Chondrocyte (in vitro differentiated cells): ENCODE measurements around the gene TEX261. TPM values are rescaled to one million over a fixed set of nuclear protein-coding genes. Genes with fewer than 3 reads are reported as not detected.
"Not testable (repeated sequence)": the region's sequence is repeated elsewhere in the genome, so short reads cannot be mapped to it uniquely, and the experiment has no call there.

ENCODE experiments used
- DNase-seq: peaks from one replicate; pipeline ENCODE4 v3.0.0; 2021; ENCODE audit warnings: mixed read lengths, low spot score
- H3K27ac Mint-ChIP-seq: one replicate; pipeline ENCODE4 v1.8.0; 2021; ENCODE audit warnings: mild to moderate bottlenecking, moderate library complexity, mixed read lengths; ENCODE audit not compliant: unreplicated experiment
- H3K27me3 Mint-ChIP-seq: 2 replicates; pipeline ENCODE4 v1.8.0; 2021; ENCODE audit warnings: low read depth, mixed read lengths
- H3K36me3 Mint-ChIP-seq: 2 replicates; pipeline ENCODE4 v1.8.0; 2021; ENCODE audit warnings: low read depth, mixed read lengths
- H3K4me1 Mint-ChIP-seq: 2 replicates; pipeline ENCODE4 v1.8.0; 2021; ENCODE audit warnings: low read depth, mild to moderate bottlenecking, mixed read lengths
- H3K4me3 Mint-ChIP-seq: one replicate; pipeline ENCODE4 v1.8.0; 2021; ENCODE audit warnings: mild to moderate bottlenecking, moderate library complexity, mixed read lengths; ENCODE audit not compliant: unreplicated experiment
- H3K9me3 Mint-ChIP-seq: 2 replicates; pipeline ENCODE4 v1.8.0; 2021; ENCODE audit warnings: low read depth, mixed read lengths
- CTCF ChIP-seq: fragments of 200-600 bp; sonication (generic); IDR thresholded peaks from 2 replicates; pipeline ENCODE4 v1.5.0; 2021; ENCODE audit warnings: antibody characterized with exemption, mild to moderate bottlenecking, moderate library complexity
- long read RNA-seq: library from polyadenylated mRNA; stranded (forward); transcript quantifications from one replicate; pipeline ENCODE4 v2.0.0, GENCODE V29; 2021
- total RNA-seq: library from RNA; stranded (reverse); gene quantifications from 3 replicates; pipeline ENCODE4 v1.2.1, GENCODE V29; 2021

TEX261 gene
- total RNA-seq: 54.1 to 57.3 TPM (median 56.8 TPM) in 3 replicates
- long read RNA-seq, transcript TEX261-201 (6 exons, 3,441 nt): major isoform, 64 of 90 reads
- long read RNA-seq, partial matches to known transcripts: 1 of 90 reads
- long read RNA-seq, other reads (novel, unspliced or antisense): 21 of 90 reads

GRCh38 chr2:70994699-70995425, at the start of gene TEX261:
Gene TEX261, minus strand, starts transcription at chr2:70994873. Its CDS starts 116 bp downstream, at chr2:70994757.
- Mint-ChIP-seq H3K4me3 (peak within 1 kb of the TSS; percentile 96), H3K27me3 (peaks cover 2% of the 10 kb centered on the region), H3K36me3 (peaks cover 6% of the 10 kb centered on the region), H3K4me1 (peaks cover 26% of the 10 kb centered on the region), H3K27ac (peak within 1 kb of the TSS; percentile 63), H3K9me3 (no peaks in the 10 kb centered on the region)
- peak; percentile 77 for TF ChIP-seq CTCF
- peak; percentile 97 for DNase-seq

GRCh38 chr2:71043531-71044407, 49.1 kb upstream of the TEX261 start:
- H3K27me3 Mint-ChIP-seq: peaks cover 7% of the 10 kb centered on the region
- no peak overlapping the region for H3K4me3 Mint-ChIP-seq
- DNase-seq: no peak
- H3K9me3 Mint-ChIP-seq: no peaks in the 10 kb centered on the region
- no peak overlapping the region for H3K27ac Mint-ChIP-seq
- no peaks in the 10 kb centered on the region for H3K36me3 Mint-ChIP-seq
- TF ChIP-seq CTCF: no peak
- peaks cover 7% of the 10 kb centered on the region for H3K4me1 Mint-ChIP-seq

GRCh38 chr2:71042287-71042686, 47.6 kb upstream of the TEX261 start:
- Mint-ChIP-seq H3K36me3 (no peaks in the 10 kb centered on the region), H3K9me3 (no peaks in the 10 kb centered on the region), H3K4me3 (no peak overlapping the region), H3K4me1 (peaks cover under 1% of the 10 kb centered on the region), H3K27ac (no peak overlapping the region), H3K27me3 (peaks cover 18% of the 10 kb centered on the region)
- no peak for TF ChIP-seq CTCF
- no peak for DNase-seq

GRCh38 chr2:71036296-71036695, 41.6 kb upstream of the TEX261 start:
- not testable (repeated sequence) for H3K4me3 Mint-ChIP-seq, H3K9me3 Mint-ChIP-seq, H3K27ac Mint-ChIP-seq, DNase-seq, H3K36me3 Mint-ChIP-seq, H3K4me1 Mint-ChIP-seq
- H3K27me3 Mint-ChIP-seq: peaks cover 62% of the 10 kb centered on the region

- H3K27ac Mint-ChIP-seq, H3K4me3 Mint-ChIP-seq, H3K4me1 Mint-ChIP-seq, DNase-seq, H3K36me3 Mint-ChIP-seq, H3K9me3 Mint-ChIP-seq: not testable (repeated sequence)
- peaks cover 27% of the 10 kb centered on the region for H3K27me3 Mint-ChIP-seq
Observed at GRCh38 chr2:71023553-71024243, 29.0 kb upstream of the TEX261 start.

GRCh38 chr2:71021394-71021793, 26.7 kb upstream of the TEX261 start:
- not testable (repeated sequence) for H3K27ac Mint-ChIP-seq, DNase-seq, H3K36me3 Mint-ChIP-seq, H3K9me3 Mint-ChIP-seq, H3K4me3 Mint-ChIP-seq, H3K4me1 Mint-ChIP-seq
- H3K27me3 Mint-ChIP-seq: peaks cover 27% of the 10 kb centered on the region

- peaks cover 17% of the 10 kb centered on the region for H3K27me3 Mint-ChIP-seq
- H3K36me3 Mint-ChIP-seq, H3K27ac Mint-ChIP-seq, H3K4me3 Mint-ChIP-seq, H3K4me1 Mint-ChIP-seq, DNase-seq, H3K9me3 Mint-ChIP-seq: not testable (repeated sequence)
Observed at GRCh38 chr2:71019989-71020388, 25.3 kb upstream of the TEX261 start.
